Measurements from ENCODE around the gene GPR3. TPM values are rescaled to one million over a fixed set of nuclear protein-coding genes. Genes with fewer than 3 reads are reported as not detected.

The GPR3 gene
- total and polyA plus RNA-seq, 2 of the 13 experiments (the other 11 are each of a cell fraction or from before 2014, with no cell fraction given), result 1.00 to 2.6 TPM

DNA sequence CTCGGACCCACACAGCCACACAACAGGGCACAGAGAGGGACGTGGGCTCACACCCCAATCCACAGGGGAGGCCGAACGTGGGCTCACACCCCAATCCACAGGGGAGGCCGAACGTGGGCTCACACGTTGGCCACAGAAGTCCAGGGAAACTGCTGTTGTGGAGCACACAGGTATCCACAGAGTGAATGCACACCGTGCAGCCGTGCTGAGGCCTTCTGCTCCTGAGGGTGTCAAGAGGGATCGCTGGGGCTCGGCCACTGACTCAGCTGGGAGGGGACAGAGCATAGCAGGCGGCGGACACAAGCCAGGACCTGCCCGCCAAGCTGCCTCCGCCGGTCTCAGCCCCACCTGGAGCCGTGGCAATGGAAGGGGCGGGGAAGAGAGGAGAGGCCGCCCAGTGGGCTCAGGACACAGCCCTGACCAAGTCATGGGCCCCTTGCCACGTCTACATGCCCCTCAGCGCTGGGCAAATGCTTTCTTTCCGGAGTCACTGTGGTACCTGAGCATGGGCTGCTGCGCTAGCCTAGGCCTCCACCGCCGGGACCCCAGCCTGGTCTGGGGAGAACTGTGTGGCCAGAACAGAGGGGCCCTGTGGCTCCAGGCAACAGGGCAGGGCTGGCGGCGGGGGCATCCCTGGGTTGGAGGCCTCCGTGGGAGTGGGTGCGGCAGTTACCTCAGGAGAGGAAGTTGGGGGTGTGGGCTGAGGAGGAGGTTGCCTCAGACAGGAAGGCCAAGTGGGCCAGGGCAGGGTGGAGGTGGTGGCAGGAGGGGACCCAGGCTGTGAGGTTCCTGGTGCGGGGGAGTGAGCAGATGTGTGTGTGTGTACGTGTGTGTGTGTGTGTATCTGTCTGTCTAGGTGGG is 49.4 kb upstream of the GPR3 start (continued):
- no peak for TF ChIP-seq FOXJ3 (CRISPR knock-in tag; IDR thresholded peaks at IDR 0.05; ENCODE audit: borderline replicate concordance)
- peak; percentile 66; the same call in 1 of the 2 replicates for TF ChIP-seq ZNF616 (CRISPR knock-in tag; IDR thresholded peaks at IDR 0.05; ENCODE audit: low read depth)
- no peak for TF ChIP-seq ZNF670 (CRISPR knock-in tag; IDR thresholded peaks at IDR 0.05; ENCODE audit: borderline replicate concordance)
- TF ChIP-seq, protein P1, sequence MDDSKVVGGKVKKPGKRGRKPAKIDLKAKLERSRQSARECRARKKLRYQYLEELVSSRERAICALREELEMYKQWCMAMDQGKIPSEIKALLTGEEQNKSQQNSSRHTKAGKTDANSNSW (CRISPR knock-in tag; IDR thresholded peaks at IDR 0.05; ENCODE audit: borderline replicate concordance), result no peak
- TF ChIP-seq, protein P2, sequence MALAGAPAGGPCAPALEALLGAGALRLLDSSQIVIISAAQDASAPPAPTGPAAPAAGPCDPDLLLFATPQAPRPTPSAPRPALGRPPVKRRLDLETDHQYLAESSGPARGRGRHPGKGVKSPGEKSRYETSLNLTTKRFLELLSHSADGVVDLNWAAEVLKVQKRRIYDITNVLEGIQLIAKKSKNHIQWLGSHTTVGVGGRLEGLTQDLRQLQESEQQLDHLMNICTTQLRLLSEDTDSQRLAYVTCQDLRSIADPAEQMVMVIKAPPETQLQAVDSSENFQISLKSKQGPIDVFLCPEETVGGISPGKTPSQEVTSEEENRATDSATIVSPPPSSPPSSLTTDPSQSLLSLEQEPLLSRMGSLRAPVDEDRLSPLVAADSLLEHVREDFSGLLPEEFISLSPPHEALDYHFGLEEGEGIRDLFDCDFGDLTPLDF (CRISPR knock-in tag; IDR thresholded peaks at IDR 0.05), result no peak
- TF ChIP-seq NFATC3 (CRISPR knock-in tag; IDR thresholded peaks at IDR 0.05), result no peak
- TF ChIP-seq CBX1 (IDR thresholded peaks at IDR 0.05; ENCODE audit: low read depth), result no peak
- TF ChIP-seq ZNF331 (CRISPR knock-in tag; IDR thresholded peaks at IDR 0.05), result no peak
- TF ChIP-seq CEBPG (CRISPR knock-in tag; IDR thresholded peaks at IDR 0.05), result no peak
- TF ChIP-seq, protein P3, sequence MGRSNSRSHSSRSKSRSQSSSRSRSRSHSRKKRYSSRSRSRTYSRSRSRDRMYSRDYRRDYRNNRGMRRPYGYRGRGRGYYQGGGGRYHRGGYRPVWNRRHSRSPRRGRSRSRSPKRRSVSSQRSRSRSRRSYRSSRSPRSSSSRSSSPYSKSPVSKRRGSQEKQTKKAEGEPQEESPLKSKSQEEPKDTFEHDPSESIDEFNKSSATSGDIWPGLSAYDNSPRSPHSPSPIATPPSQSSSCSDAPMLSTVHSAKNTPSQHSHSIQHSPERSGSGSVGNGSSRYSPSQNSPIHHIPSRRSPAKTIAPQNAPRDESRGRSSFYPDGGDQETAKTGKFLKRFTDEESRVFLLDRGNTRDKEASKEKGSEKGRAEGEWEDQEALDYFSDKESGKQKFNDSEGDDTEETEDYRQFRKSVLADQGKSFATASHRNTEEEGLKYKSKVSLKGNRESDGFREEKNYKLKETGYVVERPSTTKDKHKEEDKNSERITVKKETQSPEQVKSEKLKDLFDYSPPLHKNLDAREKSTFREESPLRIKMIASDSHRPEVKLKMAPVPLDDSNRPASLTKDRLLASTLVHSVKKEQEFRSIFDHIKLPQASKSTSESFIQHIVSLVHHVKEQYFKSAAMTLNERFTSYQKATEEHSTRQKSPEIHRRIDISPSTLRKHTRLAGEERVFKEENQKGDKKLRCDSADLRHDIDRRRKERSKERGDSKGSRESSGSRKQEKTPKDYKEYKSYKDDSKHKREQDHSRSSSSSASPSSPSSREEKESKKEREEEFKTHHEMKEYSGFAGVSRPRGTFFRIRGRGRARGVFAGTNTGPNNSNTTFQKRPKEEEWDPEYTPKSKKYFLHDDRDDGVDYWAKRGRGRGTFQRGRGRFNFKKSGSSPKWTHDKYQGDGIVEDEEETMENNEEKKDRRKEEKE (IDR thresholded peaks at IDR 0.05), result no peak
- TF ChIP-seq HOXA9 (CRISPR knock-in tag; IDR thresholded peaks at IDR 0.05; ENCODE audit: borderline replicate concordance), result peak; percentile 69; the same call in 1 of the 2 replicates
- TF ChIP-seq, protein P4, sequence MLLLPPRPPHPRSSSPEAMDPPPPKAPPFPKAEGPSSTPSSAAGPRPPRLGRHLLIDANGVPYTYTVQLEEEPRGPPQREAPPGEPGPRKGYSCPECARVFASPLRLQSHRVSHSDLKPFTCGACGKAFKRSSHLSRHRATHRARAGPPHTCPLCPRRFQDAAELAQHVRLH (CRISPR knock-in tag; IDR thresholded peaks at IDR 0.05; ENCODE audit: borderline replicate concordance, low read depth), result no peak
- no peak for TF ChIP-seq DNMT1 (CRISPR knock-in tag; IDR thresholded peaks at IDR 0.05)
- no peak for TF ChIP-seq ZNF160 (CRISPR knock-in tag; IDR thresholded peaks at IDR 0.05)
- TF ChIP-seq ZNF75D (CRISPR knock-in tag; IDR thresholded peaks at IDR 0.05; ENCODE audit: borderline replicate concordance), result no peak
- peak; percentile 59 for TF ChIP-seq POLR2G (IDR thresholded peaks at IDR 0.05; ENCODE audit: low read depth, low read length)
- TF ChIP-seq FLYWCH1 (CRISPR knock-in tag; IDR thresholded peaks at IDR 0.05), result no peak
- TF ChIP-seq PHB2 (IDR thresholded peaks at IDR 0.05; ENCODE audit: partially characterized antibody), result no peak
- TF ChIP-seq ZNF564 (CRISPR knock-in tag; IDR thresholded peaks at IDR 0.05), result peak; percentile 75; the same call in 1 of the 2 replicates
- TF ChIP-seq EEA1 (CRISPR knock-in tag; IDR thresholded peaks at IDR 0.05; ENCODE audit: borderline replicate concordance), result 0 out of 2 replicates have a peak, but pooled peaks have one; percentile 12
- TF ChIP-seq ARHGAP35 (CRISPR knock-in tag; IDR thresholded peaks at IDR 0.05; ENCODE audit: borderline replicate concordance), result no peak; the same call in 1 of the 2 replicates
- 0 out of 2 replicates have a peak, but pooled peaks have one; percentile 18 for TF ChIP-seq ZFP90 (CRISPR knock-in tag; IDR thresholded peaks at IDR 0.05; ENCODE audit: borderline replicate concordance)
- no peak for TF ChIP-seq MTA3 (CRISPR knock-in tag; IDR thresholded peaks at IDR 0.05)
- no peak for TF ChIP-seq ZNF235 (CRISPR knock-in tag; IDR thresholded peaks at IDR 0.05; ENCODE audit: borderline replicate concordance)
- TF ChIP-seq SMC3 (IDR thresholded peaks at IDR 0.05; ENCODE audit: low read length), result no peak
- TF ChIP-seq, protein P5, sequence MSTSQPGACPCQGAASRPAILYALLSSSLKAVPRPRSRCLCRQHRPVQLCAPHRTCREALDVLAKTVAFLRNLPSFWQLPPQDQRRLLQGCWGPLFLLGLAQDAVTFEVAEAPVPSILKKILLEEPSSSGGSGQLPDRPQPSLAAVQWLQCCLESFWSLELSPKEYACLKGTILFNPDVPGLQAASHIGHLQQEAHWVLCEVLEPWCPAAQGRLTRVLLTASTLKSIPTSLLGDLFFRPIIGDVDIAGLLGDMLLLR (CRISPR knock-in tag; IDR thresholded peaks at IDR 0.05), result no peak
